Sigmoid colon (tissue), 7 donors: ENCODE results near the gene RUFY4. TPM values are rescaled to one million over a fixed set of nuclear protein-coding genes. Genes with fewer than 3 reads are reported as not detected.

Experiments used
- DNase-seq: peaks from one replicate; pipeline ENCODE4 v3.0.0-alpha.2; 2019
- H3K27ac ChIP-seq, 4 donors: fragments of 200-600 bp; sonication (generic); one replicate each; pipeline ENCODE4 v1.5.1; 2016 to 2019; ENCODE audit warnings: mild to moderate bottlenecking in 1 of 4
- H3K27me3 ChIP-seq, 3 donors: fragments of 200-600 bp; sonication (generic); one replicate each; pipeline ENCODE4 v1.5.1; 2019; ENCODE audit warnings: mild to moderate bottlenecking in 1 of 3
- H3K36me3 ChIP-seq, 4 donors: fragments of 200-600 bp; sonication (generic); one replicate each; pipeline ENCODE4 v1.5.1; 2016 to 2019
- H3K4me1 ChIP-seq, 4 donors: fragments of 200-600 bp; sonication (generic); one replicate each; pipeline ENCODE4 v1.5.1; 2017 to 2019
- H3K4me3 ChIP-seq, 4 donors: fragments of 200-600 bp; sonication (generic); one replicate each; pipeline ENCODE4 v1.5.1; 2017 to 2019; ENCODE audit warnings: mild to moderate bottlenecking in 2 of 4, moderate library complexity in 1 of 4
- H3K9me3 ChIP-seq, 4 donors: fragments of 200-600 bp in 3 of 4; sonication (generic) in 3 of 4; one replicate each; pipeline versions ENCODE4 v1.5.1 to v1.6.1; 2013 to 2019
- CTCF ChIP-seq, 4 experiments: fragments of 450-650 bp in 3 of 4; fragments of 200-600 bp in 1 of 4; IDR thresholded peaks; one replicate each; pipeline ENCODE4 v1.5.1; 2016 to 2019; ENCODE audit warnings: antibody characterized with exemption in 4 of 4, mild to moderate bottlenecking in 3 of 4, moderate library complexity in 2 of 4
- EP300 ChIP-seq, 4 donors: sonication (generic); formaldehyde crosslinking; IDR thresholded peaks; one replicate each; pipeline ENCODE4 v1.6.1; 2017; ENCODE audit warnings: antibody characterized with exemption in 4 of 4
- POLR2A ChIP-seq, 2 donors: fragments of 450-650 bp; IDR thresholded peaks; one replicate each; pipeline ENCODE4 v1.6.1; 2016; ENCODE audit warnings: antibody characterized with exemption in 2 of 2, mild to moderate bottlenecking in 2 of 2, moderate library complexity in 2 of 2
- POLR2AphosphoS5 ChIP-seq, 4 donors: sonication (generic); formaldehyde crosslinking; IDR thresholded peaks; one replicate each; pipeline ENCODE4 v1.6.1; 2017; ENCODE audit warnings: antibody characterized with exemption in 4 of 4
- WGBS, 2 donors: extraction: QIAGEN DNeasy Blood & Tissue Kit; methylation state at CpG; one replicate each; pipeline ENCODE4 v1.1.7; 2013; 5-methylcytosine and 5-hydroxymethylcytosine counted together
- intact Hi-C: fragments of 100-400 bp; cut with DNase I; formaldehyde crosslinking; loops from one replicate; pipeline ENCODE4 v1.15.1; 2023
- polyA plus RNA-seq, 3 donors: library from polyadenylated mRNA; stranded (reverse); fragments of 200-250 nt; gene quantifications; one replicate each; pipeline ENCODE4 v1.2.3, GENCODE V29; 2013
- total RNA-seq, 4 donors: library from RNA; depleted of rRNA; stranded (reverse); fragments of >200 nt; gene quantifications; one replicate each; pipeline ENCODE4 v1.1.0, GENCODE V29; 2016
- donor health status: healthy with polysubstance abuse.
- donor health status: Bipolar disorder and iron deficiency.
- donor health status: healthy.

Gene RUFY4
- total and polyA plus RNA-seq, 7 donors, result 0.16 to 0.73 (median 0.55) TPM; not detected in 4

GRCh38 chr2:218039171-218039570 lies 29.9 kb upstream of the RUFY4 start:
- TF ChIP-seq POLR2A (IDR thresholded peaks at IDR 0.05), result no peak
- TF ChIP-seq EP300 (IDR thresholded peaks at IDR 0.05), result no peak
- no peak for TF ChIP-seq CTCF (IDR thresholded peaks at IDR 0.05)
- no peak for TF ChIP-seq POLR2AphosphoS5 (IDR thresholded peaks at IDR 0.05)
- 72% methylated on average over 2 of the region's 2 CpGs for WGBS, 2 donors
- intact Hi-C loops, result no loop called here

GRCh38 chr2:218040883-218041282 lies 28.2 kb upstream of the RUFY4 start:
- Histone ChIP-seq H3K27me3 (peaks cover 0 to 6% (median 0%) of the 10 kb centered on the region in 3 donors), H3K36me3 (no peaks in the 10 kb centered on the region), H3K4me3 (no peak overlapping the region), H3K4me1 (no peaks in the 10 kb centered on the region), H3K9me3 (no peaks in the 10 kb centered on the region), H3K27ac (no peak overlapping the region)
- TF ChIP-seq EP300 (IDR thresholded peaks at IDR 0.05) (no peak), POLR2AphosphoS5 (IDR thresholded peaks at IDR 0.05) (no peak), CTCF (IDR thresholded peaks at IDR 0.05) (no peak), POLR2A (IDR thresholded peaks at IDR 0.05) (no peak)
- 51 to 75% methylated on average over 2 of the region's 2 CpGs for WGBS, 2 donors
- no peak for DNase-seq
- intact Hi-C loops, result no loop called here

More at GRCh38 chr2:218039171-218039570, 29.9 kb upstream of the RUFY4 start:
- Histone ChIP-seq H3K4me3 (no peak overlapping the region), H3K27ac (no peak overlapping the region), H3K9me3 (no peaks in the 10 kb centered on the region), H3K36me3 (no peaks in the 10 kb centered on the region), H3K4me1 (peaks cover 0 to 9% (median 4%) of the 10 kb centered on the region in 4 donors), H3K27me3 (peaks cover 0 to 6% (median 0%) of the 10 kb centered on the region in 3 donors)
- DNase-seq, result no peak

GRCh38 chr2:218041302-218042168 lies 27.5 kb upstream of the RUFY4 start:
- WGBS, 2 donors, result 81 to 86% methylated on average over 2 of the region's 2 CpGs
- TF ChIP-seq EP300 (IDR thresholded peaks at IDR 0.05), result no peak
- TF ChIP-seq POLR2AphosphoS5 (IDR thresholded peaks at IDR 0.05), result no peak
- no peak for TF ChIP-seq CTCF (IDR thresholded peaks at IDR 0.05)
- intact Hi-C loops, result no loop called here

GRCh38 chr2:218043100-218043499 lies 26.0 kb upstream of the RUFY4 start:
- DNase-seq, result no peak
- Histone ChIP-seq H3K36me3 (no peaks in the 10 kb centered on the region), H3K27ac (no peak overlapping the region), H3K4me3 (no peak overlapping the region), H3K27me3 (peaks cover 0 to 6% (median 0%) of the 10 kb centered on the region in 3 donors), H3K9me3 (no peaks in the 10 kb centered on the region), H3K4me1 (no peaks in the 10 kb centered on the region)
- intact Hi-C loops, result no loop called here
- 88 to 91% methylated on average over 1 of the region's 1 CpG for WGBS, 2 donors
- TF ChIP-seq POLR2AphosphoS5 (IDR thresholded peaks at IDR 0.05), result no peak
- no peak for TF ChIP-seq POLR2A (IDR thresholded peaks at IDR 0.05)
- no peak for TF ChIP-seq EP300 (IDR thresholded peaks at IDR 0.05)
- TF ChIP-seq CTCF (IDR thresholded peaks at IDR 0.05), result no peak

More at GRCh38 chr2:218041302-218042168, 27.5 kb upstream of the RUFY4 start:
- Histone ChIP-seq H3K36me3 (no peaks in the 10 kb centered on the region), H3K27ac (no peak overlapping the region), H3K9me3 (no peaks in the 10 kb centered on the region), H3K27me3 (peaks cover 0 to 6% (median 0%) of the 10 kb centered on the region in 3 donors), H3K4me3 (no peak overlapping the region), H3K4me1 (no peaks in the 10 kb centered on the region)
- no peak for DNase-seq
